ENCODE measurements around the gene MPP7. TPM values are rescaled to one million over a fixed set of nuclear protein-coding genes. Genes with fewer than 3 reads are reported as not detected.
"Not testable (repeated sequence)": the region's sequence is repeated elsewhere in the genome, so short reads cannot be mapped to it uniquely, and the experiment has no call there.

Gene MPP7
- total RNA-seq, result 0.07 TPM in 2 replicates

DNA sequence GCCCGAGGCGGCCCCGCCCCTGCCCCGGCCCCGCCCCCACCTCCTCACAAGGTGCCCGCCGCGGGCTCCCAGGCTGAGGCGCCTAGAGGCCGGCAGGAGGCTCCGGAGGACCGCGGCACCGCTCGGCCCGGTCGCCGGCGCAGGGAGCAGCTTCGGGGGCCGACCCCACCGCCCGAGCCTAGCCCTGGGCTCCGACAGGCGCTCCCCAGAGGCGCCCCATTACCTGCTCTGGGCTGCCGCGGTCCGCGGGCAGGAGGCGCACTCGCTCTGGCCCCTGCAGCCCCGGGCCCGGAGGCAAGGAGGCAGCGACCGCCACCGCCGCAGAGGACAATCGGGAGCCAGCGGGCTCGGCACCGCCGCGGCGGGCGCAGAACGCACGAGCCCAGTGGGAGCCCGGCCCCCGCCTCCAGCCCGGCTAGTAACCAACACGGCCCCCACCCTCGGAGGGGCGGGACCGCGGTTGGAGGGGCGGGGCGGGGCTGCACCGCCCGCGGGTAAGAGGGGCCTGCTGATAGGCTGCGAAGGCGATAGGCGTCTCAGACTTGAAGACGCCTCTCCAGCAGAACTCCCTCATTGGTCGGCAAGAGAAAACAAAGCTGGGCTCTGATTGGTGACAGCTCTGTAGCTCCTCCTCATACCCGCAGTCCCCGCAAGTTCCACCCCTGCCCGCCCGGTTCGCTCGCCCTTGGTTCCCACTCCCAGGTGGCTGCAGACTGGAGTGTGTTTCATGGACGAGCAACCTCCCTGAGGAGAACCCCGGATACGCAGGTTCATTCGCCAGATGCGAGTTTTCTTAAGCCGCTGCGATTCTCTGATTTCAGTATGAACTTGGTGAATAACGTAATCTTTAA, at the start of gene MPP7:
MPP7 (minus strand) TSS at position 427 of the 851 bp plus-strand sequence. CDS start 64,460 bp downstream, outside the sequence.
- peak; percentile 93 for DNase-seq (ENCODE audit: low read depth, low spot score)

DNA sequence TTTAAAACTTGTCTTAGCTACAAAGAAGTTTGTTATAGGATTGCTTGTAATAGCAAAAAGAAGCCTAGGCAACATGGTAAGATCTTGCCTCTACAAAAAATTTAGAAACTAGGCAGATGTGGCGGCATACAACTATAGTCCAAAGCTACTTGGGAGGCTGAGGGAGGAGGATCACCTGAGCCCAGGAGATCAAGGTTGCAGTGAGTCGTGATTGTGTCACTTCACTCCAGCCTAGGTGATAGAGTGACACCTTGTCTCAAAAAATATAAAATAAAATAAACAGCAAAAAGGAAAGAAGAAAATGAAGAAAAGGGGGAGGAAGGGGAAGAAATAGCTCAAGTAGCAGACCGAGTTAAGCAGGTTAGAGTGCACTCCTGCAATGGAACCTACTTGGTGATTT, 47.0 kb upstream of the MPP7 start:
- DNase-seq (ENCODE audit: low read depth, low spot score), result no peak

- no peak for DNase-seq (ENCODE audit: low read depth, low spot score)
These were observed 41.4 kb upstream of the MPP7 start for GRCh38 chr10:28343987-28344895.

DNA sequence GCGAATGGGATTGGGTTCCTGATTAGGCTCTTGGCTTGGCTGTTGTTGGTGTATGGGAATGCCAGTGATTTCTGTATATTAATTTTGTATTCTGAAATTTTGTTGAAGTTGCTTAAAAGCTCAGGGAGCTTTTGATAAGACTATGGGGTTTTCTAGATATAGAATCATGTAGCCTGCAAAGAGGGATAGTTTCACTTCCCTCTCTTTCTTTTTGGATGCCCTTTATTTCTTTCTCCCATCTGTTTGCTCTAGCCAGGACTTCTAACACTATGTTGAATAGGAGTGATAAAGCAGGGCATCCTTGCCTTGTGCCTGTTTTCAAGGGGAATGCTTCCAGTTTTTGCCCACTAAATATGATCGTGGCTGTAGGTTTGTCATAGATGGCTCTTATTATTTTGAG, 40.4 kb upstream of the MPP7 start:
- no peak for DNase-seq (ENCODE audit: low read depth, low spot score)

DNA sequence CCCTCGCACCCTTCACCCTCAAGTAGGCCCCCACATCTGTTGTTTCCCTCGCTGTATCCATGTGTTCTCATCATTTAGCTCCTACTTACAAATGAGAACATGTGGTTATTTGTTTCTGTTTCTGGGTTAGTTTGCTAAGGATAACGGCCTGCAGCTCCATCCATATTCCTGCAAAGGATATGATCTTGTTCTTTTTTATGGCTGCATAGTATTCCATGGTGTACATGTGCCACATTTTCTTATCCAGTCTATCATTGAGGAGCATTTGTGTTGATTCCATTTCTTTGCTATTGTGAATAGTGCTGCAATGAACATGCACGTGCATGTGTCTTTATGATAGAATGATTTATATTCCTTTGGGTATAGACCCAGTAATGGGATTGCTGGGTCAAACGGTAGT, 38.8 kb upstream of the MPP7 start:
- not testable (repeated sequence) for DNase-seq (ENCODE audit: low read depth, low spot score)

GRCh38 chr10:28332726-28333125, 29.9 kb upstream of the MPP7 start:
- no peak for DNase-seq (ENCODE audit: low read depth, low spot score)

DNA sequence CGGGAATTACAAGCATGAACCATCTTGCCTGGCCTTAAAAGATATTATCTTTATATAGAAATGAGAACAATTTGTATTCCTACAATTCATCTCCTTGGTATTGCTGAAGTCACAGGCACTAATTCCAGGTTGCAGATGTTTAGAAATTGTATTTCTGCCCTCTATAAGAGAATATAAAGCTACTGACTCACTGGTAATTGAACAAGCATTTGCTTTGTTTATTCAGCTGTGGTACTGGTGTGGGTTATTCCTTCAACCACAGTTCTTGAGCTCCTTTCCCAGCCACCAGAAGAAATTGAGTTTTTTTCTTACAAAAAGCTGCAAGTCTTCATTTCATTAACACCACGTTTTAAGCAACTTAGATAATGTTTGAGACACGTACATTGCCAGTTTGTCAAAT, 29.0 kb upstream of the MPP7 start:
- no peak for DNase-seq (ENCODE audit: low read depth, low spot score)

DNA sequence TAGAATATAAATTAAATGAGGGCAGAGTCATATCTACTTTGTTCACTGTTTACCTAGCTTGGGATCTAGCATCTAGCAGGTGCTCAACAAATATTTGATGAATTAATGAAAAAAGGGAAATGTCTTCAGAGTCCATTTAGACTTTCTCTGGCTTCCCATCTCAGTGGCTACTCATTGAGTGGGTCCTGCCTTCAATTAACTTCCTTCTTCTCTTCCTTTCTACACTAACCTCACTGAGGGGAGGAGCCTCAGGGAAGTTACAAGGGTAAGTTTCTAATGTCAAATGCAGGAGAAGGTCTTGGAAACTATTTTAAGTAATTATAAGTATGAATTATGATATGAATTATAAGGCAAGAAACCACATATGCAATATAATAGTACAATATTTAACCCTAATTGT, 28.2 kb upstream of the MPP7 start:
- no peak for DNase-seq (ENCODE audit: low read depth, low spot score)

- no peak for DNase-seq (ENCODE audit: low read depth, low spot score)
These were observed 25.5 kb upstream of the MPP7 start for GRCh38 chr10:28328346-28328745.

GRCh38 chr10:28327491-28327880, 24.6 kb upstream of the MPP7 start:
- DNase-seq (ENCODE audit: low read depth, low spot score), result no peak

DNA sequence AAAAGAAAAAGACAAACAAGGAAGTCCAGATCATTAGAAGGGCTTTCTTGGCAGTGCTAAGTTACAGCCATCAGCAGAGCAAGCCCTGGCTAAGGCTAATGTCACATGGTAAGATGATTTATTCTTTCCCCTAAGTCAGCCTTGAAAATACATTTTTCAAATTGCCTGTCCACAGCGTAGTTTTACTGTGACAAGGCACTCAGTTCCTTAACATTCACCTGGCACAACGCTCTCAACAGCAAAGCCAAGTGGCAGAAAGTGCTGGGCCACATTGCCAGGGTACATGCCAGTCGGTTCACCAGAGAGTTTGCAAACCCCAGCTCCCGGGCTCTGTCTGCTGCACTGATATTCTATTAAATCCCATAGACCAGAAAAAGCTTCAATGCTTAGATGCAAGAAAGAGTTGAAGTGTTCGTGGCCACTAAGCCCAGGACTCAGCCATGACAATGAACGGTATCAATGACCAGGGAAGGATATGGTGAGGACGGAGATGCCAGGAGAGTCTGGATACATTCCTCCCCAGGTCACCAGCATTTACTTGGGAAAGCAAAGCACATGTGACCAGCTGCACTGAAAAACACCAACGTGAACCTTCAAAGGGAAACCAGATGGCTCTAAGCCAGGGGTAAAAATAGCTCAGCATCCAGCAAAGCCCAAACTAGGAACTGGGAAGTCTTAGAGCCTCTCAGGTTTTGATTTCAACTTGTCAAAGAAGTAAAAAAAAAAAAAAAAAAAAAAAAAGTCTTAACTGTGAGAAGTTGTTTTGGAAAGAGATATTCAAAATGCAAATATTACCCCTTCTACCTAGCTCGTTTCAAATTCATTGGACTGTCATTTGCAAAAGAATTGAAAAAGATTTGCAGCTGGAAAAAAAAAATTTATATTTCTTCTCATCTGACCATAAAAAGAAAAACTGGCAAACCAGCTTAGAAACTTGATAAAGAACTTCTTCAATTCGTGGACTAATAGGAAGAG, 23.9 kb upstream of the MPP7 start:
- no peak for DNase-seq (ENCODE audit: low read depth, low spot score)

GRCh38 chr10:28320799-28321198, 17.9 kb upstream of the MPP7 start:
- DNase-seq (ENCODE audit: low read depth, low spot score), result no peak

DNA sequence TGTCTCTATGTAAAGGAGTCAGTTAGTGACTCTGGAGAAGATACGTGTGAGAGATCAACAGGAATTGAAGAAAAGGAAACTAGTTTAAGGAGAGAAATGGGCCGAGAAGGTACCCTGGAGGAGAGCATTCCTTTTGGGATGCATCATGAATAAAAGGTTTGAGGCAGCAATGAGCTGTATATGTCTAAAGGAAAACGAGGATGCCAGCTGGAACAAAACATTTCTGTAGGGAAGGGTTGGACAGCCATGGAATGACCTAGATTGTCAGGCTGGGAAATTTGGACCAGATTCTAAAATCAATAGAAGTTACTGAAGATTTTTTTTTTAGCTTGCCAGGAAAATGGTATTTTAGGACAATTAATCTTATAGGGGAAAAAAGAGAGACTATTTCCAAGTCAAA, 17.2 kb upstream of the MPP7 start:
- no peak for DNase-seq (ENCODE audit: low read depth, low spot score)

DNA sequence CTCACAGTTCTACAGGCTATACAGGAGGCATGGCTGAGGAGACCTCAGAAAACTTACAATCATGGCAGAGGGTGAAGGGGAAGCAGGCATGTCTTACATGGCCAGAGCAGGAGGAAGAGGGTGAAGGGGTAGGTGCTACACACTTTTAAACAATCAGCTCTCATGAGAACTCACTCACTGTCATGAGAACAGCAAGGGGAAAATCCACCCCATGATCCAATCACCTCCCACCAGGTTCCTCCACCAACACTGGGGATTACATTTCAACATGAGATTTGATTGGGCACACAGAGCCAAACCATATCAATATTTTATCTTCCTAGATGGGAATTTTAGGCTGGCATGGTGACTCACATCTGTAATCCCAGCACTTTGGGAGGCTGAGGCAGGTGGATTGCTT, 16.2 kb upstream of the MPP7 start:
- not testable (repeated sequence) for DNase-seq (ENCODE audit: low read depth, low spot score)

DNA sequence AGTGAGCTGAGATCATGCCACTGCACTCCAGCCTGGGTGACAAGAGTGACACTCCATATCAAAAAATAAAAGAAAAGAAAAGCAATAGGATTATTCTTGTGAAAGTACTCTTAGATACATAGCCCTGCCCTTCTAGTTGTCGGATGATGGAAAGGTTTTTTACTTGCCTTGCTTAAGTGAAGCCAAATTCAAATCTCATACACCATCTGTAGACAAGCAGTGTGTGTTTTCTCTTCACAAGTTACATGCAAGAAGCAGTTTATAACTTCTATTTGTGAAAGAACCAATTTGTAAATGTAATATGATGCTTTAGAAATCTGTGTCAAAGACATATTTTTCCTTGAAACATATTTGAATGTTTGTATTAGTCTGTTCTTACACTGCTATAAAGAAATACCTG, 15.8 kb upstream of the MPP7 start:
- DNase-seq (ENCODE audit: low read depth, low spot score), result no peak

GRCh38 chr10:28317760-28318159, 14.9 kb upstream of the MPP7 start:
- no peak for DNase-seq (ENCODE audit: low read depth, low spot score)

DNA sequence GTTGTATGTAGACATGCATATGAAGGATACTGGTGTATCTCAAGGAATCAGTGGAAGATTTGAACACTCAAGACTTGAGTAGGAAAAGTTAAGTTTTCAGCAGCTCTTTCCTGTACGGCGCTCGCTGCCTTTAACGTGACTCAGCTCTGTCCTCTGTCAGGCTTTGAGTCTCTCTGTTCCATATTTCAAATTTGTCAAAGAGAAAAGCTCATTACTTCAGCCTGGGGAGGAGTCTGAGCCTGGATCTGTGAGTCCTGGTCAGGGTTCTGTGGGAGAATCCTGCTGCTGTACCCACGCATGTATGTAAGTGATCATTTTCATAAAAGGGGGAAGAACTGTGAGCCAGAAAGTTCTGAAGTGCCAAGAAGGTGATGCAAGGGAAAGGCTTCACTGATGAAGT, 13.8 kb upstream of the MPP7 start:
- no peak for DNase-seq (ENCODE audit: low read depth, low spot score)

DNA sequence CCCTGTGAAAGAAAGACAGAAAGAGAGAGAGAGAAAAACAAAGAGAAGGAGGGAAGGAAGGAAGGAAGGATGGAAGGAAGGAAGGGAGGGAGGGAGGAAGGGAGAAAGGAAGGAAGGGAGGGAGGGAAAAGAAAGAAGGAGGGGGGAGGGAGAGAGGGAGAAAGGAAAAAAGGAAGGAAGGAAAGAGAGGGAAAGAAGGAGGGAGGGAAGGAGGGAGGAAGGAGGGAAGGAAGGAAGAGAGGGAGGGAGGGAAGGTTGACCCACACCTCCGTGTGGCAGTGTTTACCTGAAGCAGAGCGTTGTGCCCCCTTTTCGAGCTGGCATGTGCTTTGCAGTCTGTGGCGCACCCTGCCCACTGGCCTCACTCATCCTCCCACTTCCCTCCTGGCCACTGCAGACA, 12.3 kb upstream of the MPP7 start:
- DNase-seq (ENCODE audit: low read depth, low spot score), result no peak

- no peak for DNase-seq (ENCODE audit: low read depth, low spot score)
These were observed 11.3 kb upstream of the MPP7 start for GRCh38 chr10:28314211-28314610.

DNA sequence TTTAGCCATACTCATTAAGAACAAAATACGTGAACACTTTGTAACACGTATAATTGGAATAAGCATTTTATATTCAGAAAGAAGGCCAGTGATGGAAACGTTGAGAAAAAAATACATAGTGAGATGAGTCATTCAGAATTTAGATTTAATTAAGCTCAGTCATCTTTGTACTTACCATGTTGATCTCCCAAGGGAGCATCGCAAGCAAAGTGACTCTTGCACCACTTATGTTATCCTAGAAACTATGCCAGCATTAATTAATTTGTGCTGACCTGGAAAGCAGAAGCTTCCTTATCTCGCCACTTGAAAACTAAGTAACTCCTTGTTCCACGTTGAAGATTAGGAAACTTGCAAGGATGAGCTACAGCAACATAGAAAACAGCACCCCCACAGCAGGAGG, 9.7 kb upstream of the MPP7 start:
- no peak for DNase-seq (ENCODE audit: low read depth, low spot score)

DNA sequence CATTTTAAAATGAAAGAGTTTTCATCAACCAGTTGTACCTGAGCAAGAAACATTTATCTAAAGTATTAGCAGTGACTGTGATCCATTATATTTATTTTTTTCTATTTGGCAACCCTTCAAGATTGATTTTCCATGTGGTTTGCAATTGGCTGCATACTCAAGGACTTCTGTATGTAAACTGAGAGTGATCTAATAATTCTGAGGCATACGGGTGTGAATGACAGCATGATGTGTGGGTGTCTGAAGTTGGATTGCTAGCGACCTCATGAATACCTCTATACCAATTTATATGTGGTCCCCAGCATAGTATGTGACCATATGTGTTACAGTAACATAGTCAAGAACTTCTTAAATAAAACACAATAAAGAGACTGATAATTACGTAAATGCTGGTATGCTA, 8.2 kb upstream of the MPP7 start:
- DNase-seq (ENCODE audit: low read depth, low spot score), result no peak
